Measurements from ENCODE around the gene CREBBP. TPM values are rescaled to one million over a fixed set of nuclear protein-coding genes. Genes with fewer than 3 reads are reported as not detected.

The CREBBP gene
- total and polyA plus RNA-seq, 9 donors, result 35.6 to 94.5 (median 78.3) TPM

DNA sequence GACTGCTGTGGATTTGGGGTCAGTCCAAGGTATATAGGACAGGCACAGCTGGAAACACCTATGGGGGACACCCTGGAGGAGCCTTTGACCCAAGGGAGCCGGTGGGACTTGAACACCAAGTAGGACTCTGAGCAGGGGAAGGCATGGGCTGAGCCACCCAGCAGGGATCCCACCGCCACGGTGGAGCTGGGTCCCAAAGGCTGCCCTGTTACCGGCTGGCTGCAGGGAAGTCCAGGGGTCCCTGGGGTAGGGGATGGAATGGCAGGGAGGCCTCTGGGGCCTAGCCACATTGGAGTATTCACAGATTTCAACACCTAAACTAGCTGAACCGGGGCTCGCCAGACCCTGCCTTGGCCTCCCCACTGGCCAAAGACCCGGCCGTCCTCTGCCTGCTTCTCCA lies 39.7 kb upstream of the CREBBP start:
- no peak for TF ChIP-seq POLR2A (IDR thresholded peaks at IDR 0.05)
- no peak for TF ChIP-seq EP300 (IDR thresholded peaks at IDR 0.05)
- TF ChIP-seq CTCF (IDR thresholded peaks at IDR 0.05), result no peak
- no peaks in the 10 kb centered on the region for H3K27me3 ChIP-seq
- WGBS, 3 donors, result 84 to 92% (median 87%) methylated on average over 8 of the region's 8 CpGs
- H3K9me3 ChIP-seq, result no peaks in the 10 kb centered on the region
- DNase-seq, result peak in 1 of 5 donors; percentile 11
- no peaks in the 10 kb centered on the region for H3K36me3 ChIP-seq
- intact Hi-C loops (cut with DNase I), result no loop called here
- no peak overlapping the region for H3K4me3 ChIP-seq
- no peak overlapping the region for H3K27ac ChIP-seq
- H3K4me1 ChIP-seq (ENCODE audit: insufficient read depth), result no peaks in the 10 kb centered on the region

GRCh38 chr16:3919413-3919812 lies 38.9 kb upstream of the CREBBP start:
- DNase-seq, result no peak
- WGBS, 3 donors, result 77 to 89% (median 86%) methylated on average over 6 of the region's 6 CpGs
- Histone ChIP-seq H3K36me3 (no peaks in the 10 kb centered on the region), H3K27ac (no peak overlapping the region), H3K9me3 (no peaks in the 10 kb centered on the region), H3K27me3 (no peaks in the 10 kb centered on the region), H3K4me1 (ENCODE audit: insufficient read depth) (no peaks in the 10 kb centered on the region), H3K4me3 (no peak overlapping the region)
- TF ChIP-seq EP300 (IDR thresholded peaks at IDR 0.05), result no peak
- TF ChIP-seq CTCF (IDR thresholded peaks at IDR 0.05), result no peak
- no peak for TF ChIP-seq POLR2A (IDR thresholded peaks at IDR 0.05)
- intact Hi-C loops (cut with DNase I), result no loop called here

DNA sequence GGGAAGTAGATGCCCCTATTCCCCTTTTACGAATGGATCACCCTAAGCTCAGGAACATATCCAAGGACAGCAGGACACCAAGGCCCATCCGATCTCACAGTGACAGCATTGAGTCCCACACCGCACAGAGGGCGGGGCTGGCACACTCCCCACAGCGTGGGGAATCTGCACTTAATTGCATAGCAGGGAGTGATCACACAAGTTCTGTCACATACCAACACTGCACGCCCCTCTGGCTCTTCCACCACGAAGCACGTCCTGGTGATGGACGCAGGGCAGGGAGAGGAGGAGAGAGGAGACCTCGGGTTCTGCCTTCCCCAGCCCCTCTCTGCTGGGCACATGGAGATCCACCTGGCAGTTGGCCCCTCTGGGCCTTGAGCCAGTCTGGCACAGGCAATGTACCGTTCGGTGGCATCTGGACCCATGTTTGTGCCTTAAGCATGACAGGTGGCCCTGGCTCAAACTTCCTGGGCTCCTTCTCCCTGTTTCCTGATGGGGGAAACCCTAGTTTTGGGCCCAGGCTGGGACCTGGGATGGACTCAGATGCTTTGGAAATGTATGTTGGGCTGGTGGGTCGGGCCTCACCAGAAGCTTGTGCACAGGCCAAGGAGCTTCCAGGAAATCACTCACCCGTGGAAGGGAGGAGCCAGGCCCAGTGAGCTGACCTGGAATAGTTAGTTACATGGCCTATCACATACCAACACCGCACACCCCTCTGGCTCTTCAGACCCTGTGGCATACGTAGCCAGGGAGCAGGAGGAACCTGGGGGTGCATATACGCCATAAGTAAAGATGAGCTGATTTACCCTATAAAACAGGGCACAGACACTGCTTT lies 35.1 kb upstream of the CREBBP start:
- intact Hi-C loops (cut with DNase I), result no loop called here
- TF ChIP-seq CTCF (IDR thresholded peaks at IDR 0.05), result no peak
- TF ChIP-seq EP300 (IDR thresholded peaks at IDR 0.05), result no peak
- TF ChIP-seq POLR2A (IDR thresholded peaks at IDR 0.05), result no peak
- no peak for DNase-seq
- no peaks in the 10 kb centered on the region for H3K4me1 ChIP-seq (ENCODE audit: insufficient read depth)
- H3K9me3 ChIP-seq, result no peaks in the 10 kb centered on the region
- WGBS, 3 donors, result 79 to 81% (median 80%) methylated on average over 16 to 17 of the region's 17 CpGs
- H3K27ac ChIP-seq, result no peak overlapping the region
- no peaks in the 10 kb centered on the region for H3K36me3 ChIP-seq
- H3K4me3 ChIP-seq, result no peak overlapping the region
- no peaks in the 10 kb centered on the region for H3K27me3 ChIP-seq

GRCh38 chr16:3912897-3913296 lies 32.4 kb upstream of the CREBBP start:
- H3K4me3 ChIP-seq, result no peak overlapping the region
- H3K27me3 ChIP-seq, result no peaks in the 10 kb centered on the region
- intact Hi-C loops (cut with DNase I), result no loop called here
- no peaks in the 10 kb centered on the region for H3K9me3 ChIP-seq
- TF ChIP-seq CTCF (IDR thresholded peaks at IDR 0.05), result no peak
- no peak overlapping the region for H3K27ac ChIP-seq
- no peak for DNase-seq
- no peaks in the 10 kb centered on the region for H3K36me3 ChIP-seq
- 74 to 89% (median 87%) methylated on average over 5 to 6 of the region's 6 CpGs for WGBS, 3 donors
- H3K4me1 ChIP-seq (ENCODE audit: insufficient read depth), result no peaks in the 10 kb centered on the region
